PFSK-1 (cell line): ENCODE results near the gene USP48.

Experiments used
- POLR2AphosphoS5 ChIP-seq: IDR thresholded peaks from 2 replicates; pipeline ENCODE4 v1.6.1; 2012; ENCODE audit warnings: low read depth, mild to moderate bottlenecking, control low read depth, low read length, moderate library complexity
- REST ChIP-seq, 2 experiments: IDR thresholded peaks; 2 replicates each; pipeline versions ENCODE4 v1.6.1 to v1.8.0; 2011 to 2012; ENCODE audit warnings: low read depth in 2 of 2, low read length in 2 of 2, control low read depth in 1 of 2, inconsistent platforms in 1 of 2, mild to moderate bottlenecking in 1 of 2, moderate library complexity in 1 of 2; ENCODE audit not compliant: insufficient read depth in 1 of 2

- no peak for TF ChIP-seq POLR2AphosphoS5
- TF ChIP-seq REST (IDR thresholded peaks at IDR 0.05; ENCODE audit: insufficient read depth in 1 of 2, low read depth in 2 of 2, low read length in 2 of 2): no peak
Measured at GRCh38 chr1:21663951-21664805, 118.8 kb downstream of the USP48 start.
